GM18873 (cell line): ENCODE results near the gene TSKS.

Source experiments
- ATAC-seq: cut with Tn5 transposase; IDR thresholded peaks from one replicate; pipeline ENCODE4 v1.9.1; 2021; ENCODE audit warnings: mild to moderate bottlenecking, moderate library complexity, moderate number of reproducible peaks; ENCODE audit not compliant: unreplicated experiment, low FRiP score

TSKS gene

DNA sequence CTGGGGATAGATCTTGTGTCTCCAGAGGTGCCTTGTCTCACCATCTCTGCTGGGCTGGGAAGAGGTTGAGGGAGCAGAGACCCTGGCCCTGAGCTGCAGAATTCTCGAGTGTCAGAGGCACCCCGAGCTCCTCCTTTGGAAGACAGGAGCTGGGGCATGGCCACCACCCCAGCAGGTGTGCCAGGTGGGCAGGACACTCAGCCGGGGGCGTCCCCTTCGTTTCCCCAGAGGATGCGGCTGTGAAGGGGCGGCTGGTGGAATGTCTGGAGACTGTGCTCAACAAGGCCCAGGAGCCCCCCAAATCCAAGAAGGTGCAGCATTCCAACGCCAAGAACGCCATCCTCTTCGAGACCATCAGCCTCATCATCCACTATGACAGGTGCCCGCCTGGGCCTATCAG is 35.5 kb upstream of the TSKS start:
- no peak for ATAC-seq

DNA sequence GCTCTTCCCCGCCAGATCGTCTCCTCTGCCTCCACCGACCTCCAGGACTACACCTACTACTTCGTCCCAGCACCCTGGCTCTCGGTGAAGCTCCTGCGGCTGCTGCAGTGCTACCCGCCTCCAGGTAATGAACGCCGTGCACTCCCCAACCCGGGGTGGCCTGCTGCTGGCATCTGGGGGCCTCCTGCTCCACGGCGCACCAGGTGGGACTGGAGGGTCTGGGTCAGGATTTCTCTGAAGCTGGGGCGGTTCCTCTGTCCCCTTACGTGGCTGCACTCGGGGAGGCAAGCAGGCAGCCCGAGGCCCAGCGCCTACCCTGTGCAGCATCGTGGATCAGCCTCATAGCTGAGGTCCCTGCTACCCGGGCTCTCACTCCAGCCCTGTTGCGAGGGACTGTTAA is 32.5 kb upstream of the TSKS start:
- no peak for ATAC-seq

DNA sequence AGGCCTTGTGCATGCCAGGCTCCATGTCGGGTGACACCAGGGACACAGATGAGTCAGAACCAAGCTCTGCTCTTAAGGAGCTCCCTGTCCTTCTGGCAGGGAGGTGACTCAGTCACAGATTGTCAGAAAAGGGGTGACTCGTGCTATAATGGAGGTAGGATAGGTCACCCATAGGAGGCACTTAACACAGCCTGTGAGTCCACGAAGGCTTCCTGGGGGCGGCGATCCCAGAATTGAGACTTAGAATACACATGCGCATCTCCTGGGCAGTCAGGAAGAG is 30.4 kb upstream of the TSKS start:
- ATAC-seq = no peak

DNA sequence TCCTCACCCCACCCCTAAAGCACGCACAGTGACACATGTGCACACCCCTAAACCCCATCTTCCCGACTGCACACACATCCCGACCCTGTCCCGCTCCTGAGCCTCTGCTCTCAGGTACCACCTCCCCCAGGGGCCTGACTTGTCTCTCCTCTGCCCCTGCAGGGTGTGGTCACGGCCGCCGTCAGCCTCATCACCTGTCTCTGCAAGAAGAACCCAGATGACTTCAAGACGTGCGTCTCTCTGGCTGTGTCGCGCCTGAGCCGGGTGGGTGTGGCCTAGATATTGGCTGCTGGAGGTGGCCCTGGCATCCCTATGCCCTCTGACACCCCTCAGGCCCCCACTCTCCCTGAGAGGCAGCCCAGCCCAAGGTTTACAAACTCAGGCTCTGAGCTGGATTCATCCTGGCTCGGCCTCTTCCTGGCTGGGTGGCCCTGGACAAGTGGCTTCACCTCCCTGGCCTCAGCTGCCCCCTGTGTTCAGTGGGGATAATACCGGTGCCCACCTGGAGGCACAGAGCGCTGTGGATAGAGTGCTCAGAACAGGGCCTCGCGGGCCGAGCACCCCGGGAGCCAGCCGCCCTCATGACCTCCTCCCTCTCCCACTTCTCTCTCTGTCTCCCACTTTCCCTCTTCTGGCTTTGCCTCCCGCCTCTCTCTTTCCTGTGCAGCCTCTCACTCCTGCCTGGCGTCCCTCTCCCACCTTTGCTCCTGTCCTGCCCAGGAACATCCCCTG is 29.9 kb upstream of the TSKS start:
- ATAC-seq = no peak

DNA sequence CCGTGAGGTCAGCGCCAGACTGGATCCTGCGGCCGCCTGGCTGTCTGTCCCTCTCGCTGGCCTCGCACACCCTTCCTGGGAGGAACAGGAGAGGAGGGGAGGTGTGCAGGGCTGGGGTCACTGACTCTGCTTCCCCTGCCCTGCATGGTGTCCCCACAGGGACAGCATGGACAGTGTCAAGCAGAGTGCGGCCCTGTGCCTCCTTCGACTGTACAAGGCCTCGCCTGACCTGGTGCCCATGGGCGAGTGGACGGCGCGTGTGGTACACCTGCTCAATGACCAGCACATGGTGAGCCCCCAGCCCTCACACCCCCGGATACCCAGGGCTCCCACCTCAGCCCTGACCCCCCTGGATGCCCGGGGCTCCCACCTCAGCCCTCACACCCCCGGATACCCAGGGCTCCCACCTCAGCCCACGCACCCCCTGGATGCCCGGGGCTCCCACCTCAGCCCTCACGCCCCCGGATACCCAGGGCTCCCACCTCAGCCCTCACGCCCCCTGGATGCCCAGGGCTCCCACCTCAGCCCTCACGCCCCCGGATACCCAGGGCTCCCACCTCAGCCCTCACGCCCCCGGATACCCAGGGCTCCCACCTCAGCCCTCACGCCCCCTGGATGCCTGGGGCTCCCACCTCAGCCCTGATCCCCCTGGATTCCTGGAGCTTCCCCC is 28.8 kb upstream of the TSKS start:
- ATAC-seq = no peak

DNA sequence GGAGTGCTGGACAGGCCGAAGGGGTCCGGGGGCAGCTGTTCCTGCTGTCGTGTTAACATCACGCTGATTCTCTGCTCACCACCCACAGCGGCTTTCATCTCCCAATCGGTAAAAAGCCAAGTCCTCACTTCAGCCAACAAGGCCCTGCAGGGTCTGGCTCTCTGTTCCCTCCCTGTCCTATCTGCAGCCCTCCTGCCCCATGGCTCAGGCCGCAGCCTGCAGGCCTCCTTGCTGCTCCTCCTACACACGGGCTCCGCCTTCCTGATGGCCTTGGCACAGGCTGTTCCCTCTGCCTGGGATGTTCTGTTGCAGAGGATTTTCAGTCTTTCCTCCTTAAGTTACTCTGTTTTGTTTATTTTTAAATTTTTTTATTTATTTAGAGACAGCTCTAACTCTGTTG is 27.8 kb upstream of the TSKS start:
- no peak for ATAC-seq

DNA sequence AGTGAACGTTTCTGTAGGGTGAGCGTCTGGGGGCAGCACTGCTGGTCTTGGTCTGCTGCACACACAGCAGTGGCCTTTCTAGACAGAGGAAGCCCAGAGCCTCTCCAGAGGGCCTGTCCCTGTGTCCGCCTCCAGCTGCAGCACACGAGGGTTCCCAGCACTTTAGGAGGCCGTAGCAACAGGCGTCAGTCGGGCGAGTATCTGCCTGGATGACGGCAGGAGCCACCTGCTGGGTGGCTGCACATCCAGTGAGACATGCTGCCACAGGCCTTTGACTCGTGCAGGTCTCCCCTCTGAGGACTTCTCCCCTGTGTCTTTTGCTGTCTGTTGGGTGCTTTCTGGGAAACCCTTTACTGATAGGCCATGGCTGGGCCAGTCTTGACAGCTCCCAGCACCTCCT is 25.8 kb upstream of the TSKS start:
- no peak for ATAC-seq

DNA sequence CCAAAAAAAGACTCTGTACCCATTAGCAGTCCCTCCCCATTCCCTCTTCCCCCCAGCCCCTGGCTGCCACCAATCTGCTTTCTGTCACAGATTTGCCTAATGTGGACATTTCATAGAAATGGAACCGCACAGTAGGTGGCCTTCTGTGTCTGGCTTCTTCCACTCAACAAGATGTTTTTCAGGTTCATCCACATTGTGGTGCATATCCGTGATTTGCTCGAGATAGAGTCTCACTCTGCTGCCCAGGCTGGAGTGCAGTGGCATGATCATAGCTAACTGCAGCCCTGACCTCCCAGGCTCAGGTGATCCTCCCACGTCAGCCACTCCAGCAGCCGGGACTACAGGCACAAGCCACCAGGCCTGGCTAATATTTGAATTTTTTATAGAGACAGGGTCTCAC is 24.6 kb upstream of the TSKS start:
- ATAC-seq = no peak

DNA sequence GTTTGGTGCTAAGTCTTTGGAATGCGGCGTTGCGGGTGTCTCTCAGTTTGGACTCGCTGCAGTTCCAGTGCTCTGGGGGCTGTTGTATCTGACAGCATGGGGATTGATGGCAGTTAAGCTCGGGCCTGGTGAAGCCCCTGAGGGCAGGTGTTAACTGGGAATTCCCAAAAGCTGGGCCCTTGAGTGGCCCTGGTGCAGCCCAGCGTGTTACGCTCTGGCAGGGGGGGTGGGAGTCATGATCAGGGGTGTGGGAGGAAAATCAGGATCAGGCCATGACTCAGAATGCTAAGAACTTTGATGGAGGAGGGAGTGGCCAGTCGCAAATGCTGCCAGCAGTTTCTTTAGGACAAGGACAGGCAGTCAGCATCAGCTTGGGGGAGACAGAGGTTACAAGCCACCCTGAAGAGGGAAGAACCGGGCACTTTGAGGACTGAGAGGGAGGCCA is 23.3 kb upstream of the TSKS start:
- ATAC-seq = no peak

DNA sequence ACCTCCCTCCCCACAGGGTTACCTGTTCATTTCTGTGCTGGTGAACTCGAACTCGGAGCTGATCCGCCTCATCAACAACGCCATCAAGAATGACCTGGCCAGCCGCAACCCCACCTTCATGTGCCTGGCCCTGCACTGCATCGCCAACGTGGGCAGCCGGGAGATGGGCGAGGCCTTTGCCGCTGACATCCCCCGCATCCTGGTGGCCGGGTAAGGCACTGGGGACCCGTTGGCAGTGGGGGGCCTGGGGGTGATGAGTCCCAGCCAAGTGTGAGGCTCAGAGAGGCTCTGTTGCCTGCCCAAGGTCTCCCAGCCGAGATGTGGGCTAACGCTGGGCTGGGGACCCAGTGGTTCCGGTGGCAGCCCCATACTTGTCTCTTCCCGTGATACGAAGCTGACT is 19.4 kb upstream of the TSKS start:
- ATAC-seq = no peak

DNA sequence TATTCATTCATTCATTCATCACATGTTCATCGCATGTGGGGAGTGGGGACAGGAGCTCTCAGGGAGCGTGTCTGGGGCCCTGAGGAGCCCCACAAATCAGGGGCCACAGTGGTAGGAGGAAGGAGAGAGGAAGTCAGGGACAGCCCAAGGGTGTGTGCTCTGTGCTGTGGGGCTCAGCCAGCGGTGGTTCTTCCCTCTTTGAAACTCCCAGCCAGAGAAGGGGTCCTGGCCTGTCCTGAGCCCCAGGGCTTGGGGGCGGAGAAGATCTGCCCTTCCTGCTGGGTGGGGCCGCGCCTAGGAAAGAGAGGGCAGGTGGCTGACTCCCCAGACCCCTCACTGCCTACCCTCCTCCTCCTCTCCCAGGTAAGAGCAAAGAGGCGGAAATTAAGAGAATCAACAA is 18.3 kb upstream of the TSKS start:
- ATAC-seq = no peak

DNA sequence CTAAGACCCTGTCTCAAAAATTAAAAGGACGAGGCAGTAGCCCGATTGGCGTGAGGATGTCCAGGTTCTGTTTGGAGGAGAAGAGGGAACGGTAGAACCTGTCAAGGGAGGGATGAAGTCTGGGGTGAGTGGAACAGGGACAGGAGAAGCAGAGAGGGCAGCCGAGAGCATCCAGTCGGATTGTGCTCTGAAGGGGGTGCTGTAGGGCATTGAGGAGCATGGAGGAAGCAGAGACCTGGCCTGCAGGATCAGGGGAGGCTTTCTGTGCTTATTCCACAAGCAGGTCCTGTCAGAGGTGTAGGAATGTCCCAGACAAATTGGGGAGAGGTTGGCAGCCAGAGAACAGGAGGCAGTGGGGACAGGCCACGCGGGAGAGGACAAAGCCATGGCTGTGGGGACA is 17.8 kb upstream of the TSKS start:
- ATAC-seq = no peak

DNA sequence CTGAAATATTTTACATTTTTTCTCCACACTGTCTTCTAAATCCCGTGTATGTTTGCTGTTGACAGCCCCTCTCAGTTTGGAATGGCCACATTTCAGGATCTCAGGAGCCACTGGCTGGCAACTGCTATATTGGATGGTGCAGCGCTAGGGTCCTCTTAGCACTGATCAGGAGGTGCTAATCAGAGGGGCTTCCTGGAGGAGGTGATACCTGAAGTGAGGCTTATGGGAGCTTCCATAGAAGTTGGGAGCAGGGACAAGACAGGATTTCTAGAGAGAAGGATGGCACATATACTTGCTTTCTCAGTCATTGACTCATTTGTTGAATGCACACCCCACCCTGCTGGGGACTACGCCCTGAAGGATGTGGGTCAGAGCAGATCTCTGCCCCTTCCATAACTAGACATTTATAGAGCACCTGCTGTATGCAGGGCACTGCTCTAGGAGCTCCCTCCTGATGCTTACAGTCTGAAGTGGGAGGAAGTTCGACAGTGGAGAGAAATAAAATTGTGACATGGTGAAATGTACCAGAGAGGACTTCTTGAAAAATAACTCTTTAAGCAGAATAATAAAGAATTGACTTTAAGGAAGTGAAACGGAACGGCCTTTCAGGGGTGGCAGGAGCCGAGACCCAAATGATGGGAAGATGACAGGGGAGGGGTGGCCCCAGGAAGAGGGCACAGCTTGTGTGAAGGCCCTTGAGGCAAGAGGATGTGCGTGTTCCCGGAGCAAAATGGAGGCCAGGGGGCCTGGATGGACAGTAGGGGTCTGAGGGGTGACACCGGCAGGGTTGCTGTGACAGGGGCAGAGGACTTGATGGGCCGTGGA is 16.8 kb upstream of the TSKS start:
- no peak for ATAC-seq

DNA sequence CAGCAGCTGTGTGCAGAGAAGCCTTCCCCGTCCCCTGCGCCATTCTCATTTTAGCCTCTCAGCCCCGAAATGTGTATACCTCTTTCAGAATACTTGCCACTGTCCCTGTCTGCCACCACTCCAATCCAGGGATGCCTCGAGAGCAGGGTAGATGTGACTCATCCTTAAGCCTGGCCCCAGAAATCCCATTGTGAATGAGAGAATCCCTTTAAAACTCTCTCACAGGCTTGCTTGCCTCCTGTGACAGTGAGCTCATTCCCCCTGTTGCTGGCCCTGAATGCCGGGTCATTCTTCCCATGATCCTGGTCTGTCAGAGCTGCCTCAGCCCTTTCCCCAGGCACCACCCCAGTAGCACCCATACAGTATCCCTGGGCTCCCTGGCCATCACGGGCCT is 13.3 kb upstream of the TSKS start:
- ATAC-seq = no peak

DNA sequence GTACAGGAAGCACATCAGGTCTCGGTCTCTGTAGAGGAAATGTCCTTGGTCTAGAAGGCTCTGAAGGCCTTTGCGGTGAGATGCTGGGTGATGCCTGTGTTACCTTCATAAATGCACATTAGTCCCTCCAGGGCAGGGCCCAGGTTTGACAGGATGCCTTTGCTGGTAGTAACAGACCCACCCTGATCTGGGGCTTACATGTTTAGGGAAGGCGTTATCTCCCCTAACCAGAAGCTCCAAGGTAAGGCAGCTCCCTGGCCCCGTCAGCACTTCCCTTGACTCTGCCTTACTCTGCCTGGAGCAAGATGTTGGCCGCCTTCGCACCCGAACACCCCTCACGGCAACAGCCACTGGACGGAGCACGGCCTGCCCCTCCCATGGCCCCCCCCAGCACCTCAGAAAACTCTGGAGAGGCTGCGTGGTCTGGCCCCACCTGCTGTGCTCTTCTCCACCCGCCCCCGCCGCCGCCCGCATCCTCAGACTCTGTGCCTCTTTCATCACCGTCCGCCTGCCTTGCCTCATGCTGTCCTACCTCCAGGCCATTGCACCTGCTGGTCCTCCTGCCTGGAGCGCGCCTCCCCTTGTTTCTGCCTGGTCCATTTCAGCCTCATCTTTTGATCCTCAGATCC is 12.8 kb upstream of the TSKS start:
- ATAC-seq = no peak

DNA sequence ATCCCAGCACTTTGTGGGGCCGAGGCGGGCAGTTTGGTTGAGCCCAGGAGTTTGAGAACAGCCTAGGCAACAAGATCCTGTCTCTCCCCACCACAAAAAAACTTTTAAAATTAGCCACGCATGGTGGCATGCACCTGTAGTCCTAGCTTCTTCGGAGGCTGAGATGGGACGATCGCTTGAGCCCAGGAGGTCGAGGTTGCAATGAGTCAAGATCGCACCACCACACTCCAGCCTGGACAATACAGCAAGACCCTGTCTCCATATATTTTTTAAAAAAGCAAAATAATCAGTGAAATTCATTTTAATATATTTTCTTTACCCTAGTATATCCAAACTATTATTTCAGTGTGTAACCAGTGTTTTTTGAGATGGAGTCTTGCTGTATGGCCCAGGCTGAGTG is 11.9 kb upstream of the TSKS start:
- no peak for ATAC-seq

DNA sequence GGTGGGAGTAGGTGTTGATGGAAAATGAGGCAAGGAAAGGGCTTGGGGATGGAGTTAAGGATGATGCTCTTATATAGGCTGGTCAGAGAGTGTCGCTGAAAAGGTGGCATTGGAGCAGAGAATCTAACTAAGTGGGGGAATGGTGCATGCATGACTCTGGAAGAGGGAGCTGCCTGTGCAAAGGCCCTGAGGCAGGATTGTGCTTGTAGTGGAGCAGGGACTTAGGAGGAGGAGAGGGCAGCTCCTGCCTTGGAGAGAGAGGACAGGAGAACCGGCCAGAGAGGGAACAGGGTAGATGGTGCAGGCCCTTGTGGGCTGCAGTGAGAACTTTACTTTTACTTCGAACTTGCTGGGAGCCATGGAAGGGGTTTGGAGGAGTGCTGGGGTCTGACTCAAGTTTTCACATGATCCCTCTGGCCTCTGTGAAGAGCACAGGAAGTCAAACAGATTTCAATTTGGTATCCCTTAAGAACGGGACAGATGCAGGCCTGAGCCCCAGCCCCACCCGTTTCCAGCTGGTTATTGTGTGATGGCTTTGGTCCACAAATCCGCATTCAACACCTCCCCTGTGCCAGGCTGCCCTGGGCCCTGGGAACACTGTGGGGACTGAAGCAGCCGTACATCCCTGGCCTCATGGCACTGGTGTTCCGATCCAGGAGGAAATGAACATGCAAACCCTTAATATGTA is 10.7 kb upstream of the TSKS start:
- ATAC-seq = no peak

DNA sequence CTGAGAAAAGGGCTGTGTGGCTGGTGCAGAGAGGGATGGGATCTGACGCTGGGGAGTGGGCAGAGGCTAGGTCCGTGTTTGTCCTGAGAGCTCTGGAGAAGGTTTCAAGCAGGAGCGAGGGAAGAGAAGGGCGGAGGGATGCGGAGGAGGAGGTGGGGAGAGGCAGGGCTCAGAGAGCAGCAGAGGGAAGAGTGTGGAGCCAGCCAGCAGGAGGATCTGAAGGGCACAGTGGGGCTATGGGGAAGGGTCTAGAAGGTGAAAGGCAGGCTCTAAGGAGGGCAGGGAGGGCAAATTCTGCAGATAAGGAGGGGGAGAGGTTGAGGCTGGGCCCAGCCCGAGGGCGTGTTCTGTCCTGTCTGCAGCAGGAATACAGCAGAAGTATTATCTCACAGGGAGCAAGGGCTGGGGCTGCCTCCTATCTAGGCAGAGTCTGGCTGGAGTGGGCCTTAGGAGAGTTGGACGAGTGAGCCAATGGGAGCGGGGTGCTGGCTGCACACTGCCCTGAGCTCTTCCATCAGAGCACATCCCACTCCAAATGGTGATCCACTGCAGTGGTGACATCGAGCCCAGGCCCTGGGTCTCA is 9.8 kb upstream of the TSKS start:
- ATAC-seq = no peak

DNA sequence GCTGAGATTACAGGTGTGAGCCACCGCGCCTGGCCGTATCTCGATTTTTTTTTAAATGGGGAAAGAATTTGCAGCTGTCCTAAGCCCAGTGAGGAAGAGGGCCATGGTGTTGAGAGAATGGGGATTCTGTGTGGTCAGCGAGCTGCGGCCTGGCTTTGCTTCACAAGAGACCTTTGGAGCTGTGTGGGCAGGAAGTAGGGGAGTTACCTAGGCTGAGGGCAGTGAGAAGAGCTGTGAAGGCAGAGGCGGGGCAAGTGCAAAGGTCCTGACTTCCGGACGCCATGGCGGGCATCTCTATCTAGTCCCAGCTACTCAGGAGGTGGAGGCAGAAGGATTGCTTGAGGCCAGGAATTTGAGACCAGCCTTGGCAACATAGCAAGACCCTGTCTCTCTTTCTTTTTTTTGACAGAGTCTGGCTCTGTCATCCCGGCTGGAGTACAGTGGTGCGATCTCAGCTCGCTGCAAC is 8.6 kb upstream of the TSKS start:
- ATAC-seq = no peak

DNA sequence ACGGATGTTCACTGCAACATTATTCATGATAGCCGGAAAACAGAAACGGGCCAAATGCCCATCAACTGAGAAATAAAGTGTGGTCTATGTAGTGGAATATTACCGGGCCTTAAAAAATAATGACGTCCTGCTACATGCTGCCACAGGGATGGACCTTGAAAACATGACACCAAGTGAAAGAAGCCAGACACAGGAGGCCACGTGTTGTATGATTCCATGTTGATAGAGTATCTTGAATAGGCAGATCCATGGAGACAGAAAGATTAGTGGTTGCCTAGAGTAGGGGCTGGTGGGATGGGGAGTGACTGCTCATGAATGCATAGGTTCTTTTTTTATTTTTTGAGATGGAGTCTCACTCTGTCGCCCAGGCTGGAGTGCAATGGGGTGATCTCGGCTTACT is 7.4 kb upstream of the TSKS start:
- no peak for ATAC-seq
